SK-N-SH treated with all-trans-retinoic acid at 6 μM for 48 hours (cell line): ENCODE data around the gene EEF1E1.
"Not testable (repeated sequence)": the region's sequence is repeated elsewhere in the genome, so short reads cannot be mapped to it uniquely, and the experiment has no call there.

Experiments
- ATAC-seq: fragments of 200-7000 bp; cut with Tn5 transposase; 3 replicates; pipeline ENCODE4 v1.9.1; 2020; ENCODE audit warnings: mild to moderate bottlenecking, moderate library complexity
- BACH2 ChIP-seq: fragments of 250-450 bp; sonication (Bioruptor Pico); IDR thresholded peaks from 2 replicates; pipeline ENCODE4 v1.9.0; 2021; ENCODE audit warnings: mild to moderate bottlenecking, borderline replicate concordance
- CSDC2 ChIP-seq: fragments of 250-450 bp; sonication (Bioruptor Pico); IDR thresholded peaks from 2 replicates; pipeline ENCODE4 v1.5.0; 2020; ENCODE audit warnings: mild to moderate bottlenecking, moderate library complexity
- CSRNP3 ChIP-seq: fragments of 250-450 bp; sonication (Bioruptor Pico); IDR thresholded peaks from 2 replicates; pipeline ENCODE4 v1.5.1; 2021; ENCODE audit warnings: mild to moderate bottlenecking, moderate library complexity
- ESRRG ChIP-seq: fragments of 250-450 bp; sonication (Bioruptor Pico); IDR thresholded peaks from 2 replicates; pipeline ENCODE4 v1.6.1; 2021; ENCODE audit warnings: mild to moderate bottlenecking
- GLIS3 ChIP-seq: fragments of 250-450 bp; sonication (Bioruptor Pico); IDR thresholded peaks from 2 replicates; pipeline ENCODE4 v1.5.0; 2020; ENCODE audit warnings: mild to moderate bottlenecking, moderate library complexity
- ISL1 ChIP-seq: fragments of 250-450 bp; sonication (Bioruptor Pico); IDR thresholded peaks from 2 replicates; pipeline ENCODE4 v2.1.2; 2022; ENCODE audit warnings: mild to moderate bottlenecking, moderate library complexity
- OSR1 ChIP-seq: fragments of 250-450 bp; sonication (Bioruptor Pico); IDR thresholded peaks from 2 replicates; pipeline ENCODE4 v1.8.0; 2022; ENCODE audit warnings: moderate library complexity, mild to moderate bottlenecking, inconsistent platforms
- POU6F1 ChIP-seq: fragments of 250-450 bp; sonication (Bioruptor Pico); IDR thresholded peaks from 2 replicates; pipeline ENCODE4 v1.8.0; 2021; ENCODE audit warnings: low read depth, mild to moderate bottlenecking, moderate library complexity, borderline replicate concordance
- PPARA ChIP-seq: fragments of 250-450 bp; sonication (Bioruptor Pico); IDR thresholded peaks from 2 replicates; pipeline ENCODE4 v1.5.0; 2020; ENCODE audit warnings: mild to moderate bottlenecking, borderline replicate concordance
- RARB ChIP-seq: fragments of 250-450 bp; sonication (Bioruptor Pico); IDR thresholded peaks from 2 replicates; pipeline ENCODE4 v1.8.0; 2021; ENCODE audit warnings: mild to moderate bottlenecking, moderate library complexity
- SNAI2 ChIP-seq: fragments of 250-450 bp; sonication (Bioruptor Pico); IDR thresholded peaks from 2 replicates; pipeline ENCODE4 v1.5.0; 2020; ENCODE audit warnings: mild to moderate bottlenecking, moderate library complexity
- TCF4 ChIP-seq: fragments of 250-450 bp; sonication (Bioruptor Pico); IDR thresholded peaks from 2 replicates; pipeline ENCODE4 v1.8.0; 2021; ENCODE audit warnings: mild to moderate bottlenecking, moderate library complexity, borderline replicate concordance
- TOX ChIP-seq: fragments of 250-450 bp; sonication (Bioruptor Pico); IDR thresholded peaks from 2 replicates; pipeline ENCODE4 v1.8.0; 2021; ENCODE audit warnings: mild to moderate bottlenecking, moderate library complexity, borderline replicate concordance
- ZC3H10 ChIP-seq: fragments of 250-450 bp; sonication (Bioruptor Pico); IDR thresholded peaks from 2 replicates; pipeline ENCODE4 v1.5.1; 2021; ENCODE audit warnings: mild to moderate bottlenecking, moderate library complexity
- ZFP3 ChIP-seq: fragments of 250-450 bp; sonication (Bioruptor Pico); IDR thresholded peaks from 2 replicates; pipeline ENCODE4 v1.5.0; 2020; ENCODE audit warnings: mild to moderate bottlenecking, moderate library complexity
- ZFP30 ChIP-seq: fragments of 450-650 bp; formaldehyde crosslinking; IDR thresholded peaks from 2 replicates; pipeline ENCODE4 v1.5.0; 2022; ENCODE audit warnings: mild to moderate bottlenecking, moderate library complexity
- ZNF70 ChIP-seq: fragments of 450-650 bp; formaldehyde crosslinking; IDR thresholded peaks from 2 replicates; pipeline ENCODE4 v1.5.0; 2020; ENCODE audit warnings: mild to moderate bottlenecking, moderate library complexity
- ZNF8 ChIP-seq: fragments of 450-650 bp; formaldehyde crosslinking; IDR thresholded peaks from 2 replicates; pipeline ENCODE4 v1.5.0; 2020; ENCODE audit warnings: mild to moderate bottlenecking, moderate library complexity
- TF ChIP-seq, protein P1 (sequence below): fragments of 250-450 bp; sonication (Bioruptor Pico); IDR thresholded peaks from 2 replicates; pipeline ENCODE4 v1.5.1; 2020; ENCODE audit warnings: low read depth, mild to moderate bottlenecking, moderate library complexity
- TF ChIP-seq, protein P2 (sequence below): fragments of 250-450 bp; sonication (Bioruptor Pico); IDR thresholded peaks from 2 replicates; pipeline ENCODE4 v1.5.0; 2020; ENCODE audit warnings: mild to moderate bottlenecking, moderate library complexity

EEF1E1 gene

DNA sequence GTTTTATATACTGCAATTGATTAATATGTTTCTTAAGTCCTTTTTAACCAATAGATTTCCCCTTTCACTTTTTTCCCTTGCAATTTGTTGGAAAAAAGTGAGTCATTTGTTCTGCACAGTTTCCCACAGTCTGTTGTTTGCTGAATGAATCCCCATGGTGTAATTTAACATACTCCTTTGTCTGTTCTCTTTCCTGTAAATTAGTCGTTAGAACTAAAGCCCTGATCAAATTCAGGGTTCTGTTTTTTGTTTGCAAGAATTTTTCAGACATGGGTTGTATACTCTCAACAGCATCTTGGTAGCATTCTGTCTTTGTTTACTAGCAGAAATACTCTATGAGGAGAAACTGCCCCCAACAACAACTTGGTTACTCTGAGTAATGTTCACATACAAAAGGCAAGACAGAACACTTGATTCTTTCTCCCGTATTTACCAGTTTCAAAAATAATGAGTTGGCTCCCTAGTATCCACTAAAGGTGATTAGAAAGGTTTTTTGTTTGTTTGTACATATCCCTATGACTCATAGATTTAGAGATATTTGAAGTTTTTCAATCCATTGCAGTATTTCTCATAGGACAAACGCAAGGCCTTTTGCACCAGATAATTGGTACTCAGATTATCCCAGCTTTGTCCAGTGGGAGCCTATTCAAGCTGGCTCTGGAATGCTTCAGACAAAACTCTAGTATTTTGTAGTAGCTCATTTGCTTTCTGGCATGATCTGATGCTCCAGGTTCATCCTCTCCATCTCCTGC, 54.6 kb downstream of the EEF1E1 start:
- TF ChIP-seq RARB (CRISPR knock-in tag): no peak
- no peak for TF ChIP-seq GLIS3 (CRISPR knock-in tag)
- TF ChIP-seq TOX (CRISPR knock-in tag): no peak
- TF ChIP-seq ZNF70 (CRISPR knock-in tag): no peak
- no peak for TF ChIP-seq BACH2 (CRISPR knock-in tag)
- no peak for TF ChIP-seq ESRRG (CRISPR knock-in tag)
- TF ChIP-seq, protein P1, sequence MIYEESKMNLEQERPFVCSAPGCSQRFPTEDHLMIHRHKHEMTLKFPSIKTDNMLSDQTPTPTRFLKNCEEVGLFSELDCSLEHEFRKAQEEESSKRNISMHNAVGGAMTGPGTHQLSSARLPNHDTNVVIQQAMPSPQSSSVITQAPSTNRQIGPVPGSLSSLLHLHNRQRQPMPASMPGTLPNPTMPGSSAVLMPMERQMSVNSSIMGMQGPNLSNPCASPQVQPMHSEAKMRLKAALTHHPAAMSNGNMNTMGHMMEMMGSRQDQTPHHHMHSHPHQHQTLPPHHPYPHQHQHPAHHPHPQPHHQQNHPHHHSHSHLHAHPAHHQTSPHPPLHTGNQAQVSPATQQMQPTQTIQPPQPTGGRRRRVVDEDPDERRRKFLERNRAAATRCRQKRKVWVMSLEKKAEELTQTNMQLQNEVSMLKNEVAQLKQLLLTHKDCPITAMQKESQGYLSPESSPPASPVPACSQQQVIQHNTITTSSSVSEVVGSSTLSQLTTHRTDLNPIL (CRISPR knock-in tag): no peak
- TF ChIP-seq ZFP30 (CRISPR knock-in tag): no peak
- TF ChIP-seq CSDC2 (CRISPR knock-in tag): no peak
- TF ChIP-seq ZFP3: no peak
- no peak for TF ChIP-seq ZC3H10
- no peak for TF ChIP-seq CSRNP3
- no peak for TF ChIP-seq POU6F1
- no peak for TF ChIP-seq ZNF8
- TF ChIP-seq OSR1 (CRISPR knock-in tag): no peak
- no peak for ATAC-seq

GRCh38 chr6:8045769-8046168, 56.6 kb downstream of the EEF1E1 start:
- ATAC-seq: not testable (repeated sequence)

- TF ChIP-seq ZFP30 (CRISPR knock-in tag) (no peak), OSR1 (CRISPR knock-in tag) (no peak), SNAI2 (CRISPR knock-in tag) (no peak), GLIS3 (CRISPR knock-in tag) (no peak), TCF4 (CRISPR knock-in tag) (no peak), TOX (CRISPR knock-in tag) (no peak), PPARA (no peak), BACH2 (CRISPR knock-in tag) (no peak), ISL1 (CRISPR knock-in tag) (no peak), ZFP3 (no peak), CSRNP3 (no peak), ZC3H10 (no peak), ZNF70 (CRISPR knock-in tag) (no peak), ZNF8 (no peak), CSDC2 (CRISPR knock-in tag) (no peak), ESRRG (CRISPR knock-in tag) (no peak), RARB (CRISPR knock-in tag) (no peak)
- TF ChIP-seq, protein P2, sequence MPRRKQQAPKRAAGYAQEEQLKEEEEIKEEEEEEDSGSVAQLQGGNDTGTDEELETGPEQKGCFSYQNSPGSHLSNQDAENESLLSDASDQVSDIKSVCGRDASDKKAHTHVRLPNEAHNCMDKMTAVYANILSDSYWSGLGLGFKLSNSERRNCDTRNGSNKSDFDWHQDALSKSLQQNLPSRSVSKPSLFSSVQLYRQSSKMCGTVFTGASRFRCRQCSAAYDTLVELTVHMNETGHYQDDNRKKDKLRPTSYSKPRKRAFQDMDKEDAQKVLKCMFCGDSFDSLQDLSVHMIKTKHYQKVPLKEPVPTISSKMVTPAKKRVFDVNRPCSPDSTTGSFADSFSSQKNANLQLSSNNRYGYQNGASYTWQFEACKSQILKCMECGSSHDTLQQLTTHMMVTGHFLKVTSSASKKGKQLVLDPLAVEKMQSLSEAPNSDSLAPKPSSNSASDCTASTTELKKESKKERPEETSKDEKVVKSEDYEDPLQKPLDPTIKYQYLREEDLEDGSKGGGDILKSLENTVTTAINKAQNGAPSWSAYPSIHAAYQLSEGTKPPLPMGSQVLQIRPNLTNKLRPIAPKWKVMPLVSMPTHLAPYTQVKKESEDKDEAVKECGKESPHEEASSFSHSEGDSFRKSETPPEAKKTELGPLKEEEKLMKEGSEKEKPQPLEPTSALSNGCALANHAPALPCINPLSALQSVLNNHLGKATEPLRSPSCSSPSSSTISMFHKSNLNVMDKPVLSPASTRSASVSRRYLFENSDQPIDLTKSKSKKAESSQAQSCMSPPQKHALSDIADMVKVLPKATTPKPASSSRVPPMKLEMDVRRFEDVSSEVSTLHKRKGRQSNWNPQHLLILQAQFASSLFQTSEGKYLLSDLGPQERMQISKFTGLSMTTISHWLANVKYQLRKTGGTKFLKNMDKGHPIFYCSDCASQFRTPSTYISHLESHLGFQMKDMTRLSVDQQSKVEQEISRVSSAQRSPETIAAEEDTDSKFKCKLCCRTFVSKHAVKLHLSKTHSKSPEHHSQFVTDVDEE: no peak
- TF ChIP-seq, protein P1 (CRISPR knock-in tag): no peak
- ATAC-seq: no peak
These were observed 59.1 kb downstream of the EEF1E1 start for GRCh38 chr6:8043221-8043620.
